Measurements from ENCODE around the gene NFKBIB. TPM values are rescaled to one million over a fixed set of nuclear protein-coding genes. Genes with fewer than 3 reads are reported as not detected.

The NFKBIB gene
- total and polyA plus RNA-seq, 2 of the 13 experiments (the other 11 are each of a cell fraction or from before 2014, with no cell fraction given): 8.6 to 14.9 TPM

GRCh38 chr19:38905620-38906019, 5.9 kb downstream of the NFKBIB start (continued):
- TF ChIP-seq, protein P1, sequence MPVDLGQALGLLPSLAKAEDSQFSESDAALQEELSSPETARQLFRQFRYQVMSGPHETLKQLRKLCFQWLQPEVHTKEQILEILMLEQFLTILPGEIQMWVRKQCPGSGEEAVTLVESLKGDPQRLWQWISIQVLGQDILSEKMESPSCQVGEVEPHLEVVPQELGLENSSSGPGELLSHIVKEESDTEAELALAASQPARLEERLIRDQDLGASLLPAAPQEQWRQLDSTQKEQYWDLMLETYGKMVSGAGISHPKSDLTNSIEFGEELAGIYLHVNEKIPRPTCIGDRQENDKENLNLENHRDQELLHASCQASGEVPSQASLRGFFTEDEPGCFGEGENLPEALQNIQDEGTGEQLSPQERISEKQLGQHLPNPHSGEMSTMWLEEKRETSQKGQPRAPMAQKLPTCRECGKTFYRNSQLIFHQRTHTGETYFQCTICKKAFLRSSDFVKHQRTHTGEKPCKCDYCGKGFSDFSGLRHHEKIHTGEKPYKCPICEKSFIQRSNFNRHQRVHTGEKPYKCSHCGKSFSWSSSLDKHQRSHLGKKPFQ (CRISPR knock-in tag; IDR thresholded peaks at IDR 0.05; ENCODE audit: insufficient replicate concordance): no peak
- no peak for TF ChIP-seq DNMT3B (CRISPR knock-in tag; conservative IDR thresholded peaks at IDR 0.05)
- TF ChIP-seq ZSCAN31 (CRISPR knock-in tag; IDR thresholded peaks at IDR 0.05; ENCODE audit: low read depth): no peak
- TF ChIP-seq SMAD9 (CRISPR knock-in tag; IDR thresholded peaks at IDR 0.05): no peak
- no peak for TF ChIP-seq GLI4 (CRISPR knock-in tag; IDR thresholded peaks at IDR 0.05; ENCODE audit: borderline replicate concordance)
- no peak for TF ChIP-seq NR2C2 (CRISPR knock-in tag; IDR thresholded peaks at IDR 0.05; ENCODE audit: borderline replicate concordance)
- no peak for TF ChIP-seq HNRNPLL (IDR thresholded peaks at IDR 0.05; ENCODE audit: low read depth, low read length, poor library complexity, severe bottlenecking)

- Histone ChIP-seq H3K4me3 (replicated peaks in 1 of 3; ENCODE audit: insufficient read depth in 1 of 3, low read depth in 2 of 3, low read length in 3 of 3) (no peak overlapping the region), H3K36me3 (replicated peaks in 1 of 2; ENCODE audit: control insufficient read depth in 1 of 2, insufficient read depth in 2 of 2, low read length in 2 of 2) (peaks cover 4 to 12% of the 10 kb centered on the region in 2 experiments; a peak in 3 of 5 replicates), H3K4me1 (ENCODE audit: insufficient read depth, low read length) (0 out of 2 replicates have a peak, but pooled peaks cover 10% of the 10 kb centered on the region), H4K20me1 (ENCODE audit: insufficient read depth, low read length) (no peaks in the 10 kb centered on the region), H3K9me3 (ENCODE audit: low read length) (no peaks in the 10 kb centered on the region), H3K9ac (ENCODE audit: insufficient read depth, low read depth, low read length) (no peak overlapping the region), H3K79me2 (ENCODE audit: insufficient read depth, low read length) (no peaks in the 10 kb centered on the region), H3K27me3 (ENCODE audit: control insufficient read depth in 1 of 2, insufficient read depth in 2 of 2, low read length in 2 of 2) (no peaks in the 10 kb centered on the region), H3K4me2 (ENCODE audit: low read depth, low read length) (no peak overlapping the region), H3K27ac (ENCODE audit: extremely low read length, insufficient read depth, low read length) (no peak overlapping the region), H2AFZ (ENCODE audit: low read length) (no peak overlapping the region)
- no peak for DNase-seq (ENCODE audit: low spot score)
- TF ChIP-seq MED13 (CRISPR knock-in tag; IDR thresholded peaks at IDR 0.05) (no peak), AGO2 (optimal IDR thresholded peaks at IDR 0.05; ENCODE audit: low read depth, low read length) (peak; percentile 35), SRSF1 (optimal IDR thresholded peaks at IDR 0.05; ENCODE audit: low read depth, low read length) (no peak)
- TF ChIP-seq, protein P2, sequence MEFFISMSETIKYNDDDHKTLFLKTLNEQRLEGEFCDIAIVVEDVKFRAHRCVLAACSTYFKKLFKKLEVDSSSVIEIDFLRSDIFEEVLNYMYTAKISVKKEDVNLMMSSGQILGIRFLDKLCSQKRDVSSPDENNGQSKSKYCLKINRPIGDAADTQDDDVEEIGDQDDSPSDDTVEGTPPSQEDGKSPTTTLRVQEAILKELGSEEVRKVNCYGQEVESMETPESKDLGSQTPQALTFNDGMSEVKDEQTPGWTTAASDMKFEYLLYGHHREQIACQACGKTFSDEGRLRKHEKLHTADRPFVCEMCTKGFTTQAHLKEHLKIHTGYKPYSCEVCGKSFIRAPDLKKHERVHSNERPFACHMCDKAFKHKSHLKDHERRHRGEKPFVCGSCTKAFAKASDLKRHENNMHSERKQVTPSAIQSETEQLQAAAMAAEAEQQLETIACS (CRISPR knock-in tag; IDR thresholded peaks at IDR 0.05): no peak
- TF ChIP-seq, protein P3, sequence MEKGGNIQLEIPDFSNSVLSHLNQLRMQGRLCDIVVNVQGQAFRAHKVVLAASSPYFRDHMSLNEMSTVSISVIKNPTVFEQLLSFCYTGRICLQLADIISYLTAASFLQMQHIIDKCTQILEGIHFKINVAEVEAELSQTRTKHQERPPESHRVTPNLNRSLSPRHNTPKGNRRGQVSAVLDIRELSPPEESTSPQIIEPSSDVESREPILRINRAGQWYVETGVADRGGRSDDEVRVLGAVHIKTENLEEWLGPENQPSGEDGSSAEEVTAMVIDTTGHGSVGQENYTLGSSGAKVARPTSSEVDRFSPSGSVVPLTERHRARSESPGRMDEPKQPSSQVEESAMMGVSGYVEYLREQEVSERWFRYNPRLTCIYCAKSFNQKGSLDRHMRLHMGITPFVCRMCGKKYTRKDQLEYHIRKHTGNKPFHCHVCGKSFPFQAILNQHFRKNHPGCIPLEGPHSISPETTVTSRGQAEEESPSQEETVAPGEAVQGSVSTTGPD (CRISPR knock-in tag; IDR thresholded peaks at IDR 0.05): no peak
- TF ChIP-seq, protein P4, sequence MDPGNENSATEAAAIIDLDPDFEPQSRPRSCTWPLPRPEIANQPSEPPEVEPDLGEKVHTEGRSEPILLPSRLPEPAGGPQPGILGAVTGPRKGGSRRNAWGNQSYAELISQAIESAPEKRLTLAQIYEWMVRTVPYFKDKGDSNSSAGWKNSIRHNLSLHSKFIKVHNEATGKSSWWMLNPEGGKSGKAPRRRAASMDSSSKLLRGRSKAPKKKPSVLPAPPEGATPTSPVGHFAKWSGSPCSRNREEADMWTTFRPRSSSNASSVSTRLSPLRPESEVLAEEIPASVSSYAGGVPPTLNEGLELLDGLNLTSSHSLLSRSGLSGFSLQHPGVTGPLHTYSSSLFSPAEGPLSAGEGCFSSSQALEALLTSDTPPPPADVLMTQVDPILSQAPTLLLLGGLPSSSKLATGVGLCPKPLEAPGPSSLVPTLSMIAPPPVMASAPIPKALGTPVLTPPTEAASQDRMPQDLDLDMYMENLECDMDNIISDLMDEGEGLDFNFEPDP (CRISPR knock-in tag; conservative IDR thresholded peaks at IDR 0.05): no peak
- ChIA-PET CTCF (ENCODE audit: low intra/inter-chr PET ratio, low total read pairs) (no interaction called here), POLR2A (no interaction called here)
- 93% methylated on average over 15 of the region's 29 CpGs for WGBS (ENCODE audit: low lambda C conversion rate)
- no TSS peak for BruUV-seq (replicated peaks)
- intact Hi-C loops (cut with micrococcal nuclease; ENCODE audit: unreplicated experiment): no loop called here
- ATAC-seq: no peak
- in situ Hi-C loops (cut with HindIII; ENCODE audit: extremely low pct_ligation_motif_present, low pct_unique_long_range_greater_than_20kb): loop anchor here (25.0 kb wide), 1 partner anchor 170 kb away; the partner anchor contains the start of gene CAPN12
- no peak for FAIRE-seq
Observed at GRCh38 chr19:38907227-38907626, 7.5 kb downstream of the NFKBIB start.
